HG03521 (cell line): ENCODE results near the gene PCDHB7.
"Not testable (repeated sequence)": the region's sequence is repeated elsewhere in the genome, so short reads cannot be mapped to it uniquely, and the experiment has no call there.

ENCODE experiments used
- ATAC-seq: cut with Tn5 transposase; IDR thresholded peaks from one replicate; pipeline ENCODE4 v1.9.1; 2021; ENCODE audit warnings: mild to moderate bottlenecking, moderate library complexity; ENCODE audit not compliant: unreplicated experiment

Gene PCDHB7

DNA sequence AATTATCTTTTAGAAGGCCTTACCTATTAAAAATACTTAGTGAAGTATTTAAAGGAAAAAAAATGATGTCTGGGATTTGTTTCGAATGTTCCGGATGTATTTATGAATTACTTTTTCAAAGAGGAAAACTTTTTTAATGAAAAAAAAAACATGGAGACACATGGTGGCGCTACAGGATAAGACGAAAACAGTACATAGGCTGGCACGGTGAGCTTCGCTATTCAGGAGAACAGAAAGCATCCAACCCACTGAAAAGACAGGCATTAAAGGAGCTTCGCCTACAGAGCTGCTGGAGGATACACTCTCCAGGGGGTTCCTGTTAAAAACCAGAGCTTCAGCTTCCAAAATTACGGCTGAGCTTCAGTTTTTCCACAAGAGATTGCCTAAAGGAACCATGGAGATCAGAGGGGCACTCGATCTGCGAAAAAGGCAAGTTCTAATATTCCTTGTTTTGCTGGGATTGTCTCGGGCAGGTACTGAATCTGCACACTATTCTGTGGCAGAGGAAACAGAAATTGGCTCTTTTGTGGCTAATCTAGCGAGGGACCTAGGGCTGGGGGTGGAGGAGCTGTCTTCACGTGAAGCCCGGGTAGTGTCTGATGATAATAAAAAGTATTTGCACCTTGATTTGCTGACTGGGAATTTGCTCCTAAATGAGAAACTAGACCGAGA is 50.8 kb downstream of the PCDHB7 start, which contains the start of gene PCDHB14:
Gene PCDHB14, plus strand, starts transcription at position 232 of the 672 bp plus-strand sequence. Its CDS starts 163 bp downstream, at position 395.
- ATAC-seq: no peak

DNA sequence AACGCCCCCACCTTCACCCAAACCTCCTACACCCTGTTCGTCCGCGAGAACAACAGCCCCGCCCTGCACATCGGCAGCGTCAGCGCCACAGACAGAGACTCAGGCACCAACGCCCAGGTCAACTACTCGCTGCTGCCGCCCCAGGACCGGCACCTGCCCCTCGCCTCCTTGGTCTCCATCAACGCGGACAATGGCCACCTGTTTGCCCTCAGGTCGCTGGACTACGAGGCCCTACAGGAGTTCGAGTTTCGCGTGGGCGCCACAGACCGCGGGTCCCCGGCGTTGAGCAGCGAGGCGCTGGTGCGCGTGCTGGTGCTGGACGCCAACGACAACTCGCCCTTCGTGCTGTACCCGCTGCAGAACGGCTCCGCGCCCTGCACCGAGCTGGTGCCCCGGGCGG is 52.4 kb downstream of the PCDHB7 start:
- not testable (repeated sequence) for ATAC-seq

DNA sequence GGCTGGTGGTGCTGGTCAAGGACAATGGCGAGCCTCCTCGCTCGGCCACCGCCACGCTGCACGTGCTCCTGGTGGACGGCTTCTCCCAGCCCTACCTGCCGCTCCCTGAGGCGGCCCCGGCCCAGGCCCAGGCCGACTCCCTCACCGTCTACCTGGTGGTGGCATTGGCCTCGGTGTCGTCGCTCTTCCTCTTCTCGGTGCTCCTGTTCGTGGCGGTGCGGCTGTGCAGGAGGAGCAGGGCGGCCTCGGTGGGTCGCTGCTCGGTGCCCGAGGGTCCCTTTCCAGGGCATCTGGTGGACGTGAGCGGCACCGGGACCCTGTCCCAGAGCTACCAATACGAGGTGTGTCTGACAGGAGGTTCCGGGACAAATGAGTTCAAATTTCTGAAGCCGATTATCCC is 53.0 kb downstream of the PCDHB7 start:
- ATAC-seq: not testable (repeated sequence)
